HG03103 (cell line): Measurements from ENCODE around the gene RUNX2.

Experiments
- ATAC-seq: cut with Tn5 transposase; IDR thresholded peaks from one replicate; pipeline ENCODE4 v1.9.1; 2021; ENCODE audit warnings: low read depth; ENCODE audit not compliant: unreplicated experiment

Gene RUNX2

GRCh38 chr6:45350186-45350710 is 22.1 kb downstream of the RUNX2 start:
- no peak for ATAC-seq

GRCh38 chr6:45351076-45351475 is 22.9 kb downstream of the RUNX2 start:
- no peak for ATAC-seq

- ATAC-seq, result no peak
Measured at GRCh38 chr6:45351667-45352066, 23.5 kb downstream of the RUNX2 start.

GRCh38 chr6:45353654-45354053 is 25.5 kb downstream of the RUNX2 start:
- ATAC-seq, result no peak

- no peak for ATAC-seq
Measured at GRCh38 chr6:45364466-45364865, 36.3 kb downstream of the RUNX2 start.

- no peak for ATAC-seq
Measured at GRCh38 chr6:45365036-45365435, 36.9 kb downstream of the RUNX2 start.

GRCh38 chr6:45366534-45366933 is 38.4 kb downstream of the RUNX2 start:
- no peak for ATAC-seq

- no peak for ATAC-seq
Measured at GRCh38 chr6:45367999-45368398, 39.9 kb downstream of the RUNX2 start.

GRCh38 chr6:45369870-45370269 is 41.7 kb downstream of the RUNX2 start:
- ATAC-seq, result no peak

- ATAC-seq, result no peak
Measured at GRCh38 chr6:45371924-45372573, 43.9 kb downstream of the RUNX2 start.

- ATAC-seq, result no peak
Measured at GRCh38 chr6:45375449-45375848, 47.3 kb downstream of the RUNX2 start.

- ATAC-seq, result no peak
Measured at GRCh38 chr6:45376310-45377042, 48.3 kb downstream of the RUNX2 start.

- no peak for ATAC-seq
Measured at GRCh38 chr6:45377043-45377553, 49.0 kb downstream of the RUNX2 start.

- peak; percentile 87 for ATAC-seq
Measured at GRCh38 chr6:45377554-45378333, 49.6 kb downstream of the RUNX2 start, which contains the start of gene SUPT3H. Gene SUPT3H, minus strand, starts transcription at chr6:45377934.

GRCh38 chr6:45378334-45378926 is 50.3 kb downstream of the RUNX2 start:
- peak; percentile 3 for ATAC-seq

GRCh38 chr6:45382391-45382790 is 54.3 kb downstream of the RUNX2 start:
- no peak for ATAC-seq

- ATAC-seq, result no peak
Measured at GRCh38 chr6:45386501-45386900, 58.4 kb downstream of the RUNX2 start.

- ATAC-seq, result no peak
Measured at GRCh38 chr6:45387236-45387635, 59.1 kb downstream of the RUNX2 start.

GRCh38 chr6:45388328-45388727 is 60.2 kb downstream of the RUNX2 start:
- ATAC-seq, result no peak

GRCh38 chr6:45394586-45395095 is 66.5 kb downstream of the RUNX2 start:
- no peak for ATAC-seq
